ENCODE data around the gene TMEM190. TPM values are rescaled to one million over a fixed set of nuclear protein-coding genes. Genes with fewer than 3 reads are reported as not detected.
"Not testable (repeated sequence)": the region's sequence is repeated elsewhere in the genome, so short reads cannot be mapped to it uniquely, and the experiment has no call there.

The TMEM190 gene
- total RNA-seq, 1 donor from 2014 or later, result not detected

DNA sequence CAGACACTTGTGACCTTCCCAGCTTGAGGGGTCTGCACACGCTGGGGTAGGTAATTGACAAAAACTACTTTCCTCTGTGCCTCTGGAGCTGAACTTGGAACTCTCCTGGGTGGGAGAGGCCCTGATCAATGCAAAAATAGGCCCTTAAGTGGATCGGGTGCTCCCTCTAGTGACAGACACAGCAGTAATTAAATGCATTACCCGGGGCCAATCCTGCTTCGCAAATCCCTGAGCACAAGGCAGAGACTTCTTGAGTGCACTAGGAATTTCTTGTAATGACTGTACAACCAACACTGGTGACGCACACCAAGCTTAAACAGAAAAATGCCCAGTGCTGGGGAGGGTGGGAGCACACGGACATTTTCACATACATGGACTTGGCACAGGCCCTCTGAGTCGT is 41.6 kb downstream of the TMEM190 start:
- H3K9me3 ChIP-seq, result no peaks in the 10 kb centered on the region

DNA sequence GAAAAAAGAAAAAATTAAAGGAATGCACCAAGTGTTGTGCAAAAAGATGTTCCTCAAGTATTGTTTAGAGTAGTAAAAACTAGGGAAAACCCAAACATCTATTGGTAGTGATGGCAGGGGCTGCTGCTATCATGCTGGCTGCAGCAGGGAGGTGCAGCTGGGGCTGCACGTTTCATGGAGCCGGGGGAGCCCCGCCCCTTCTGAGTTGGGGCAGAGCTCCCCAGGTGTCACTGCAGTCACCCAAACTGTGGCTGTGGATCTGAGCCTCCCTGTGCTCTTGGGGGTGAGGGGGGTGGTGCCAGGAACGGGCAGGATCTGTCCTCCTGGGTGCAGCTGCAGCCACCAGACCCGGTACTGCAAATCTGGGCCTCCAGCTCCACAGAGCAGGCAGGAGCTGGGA is 42.5 kb downstream of the TMEM190 start:
- ATAC-seq (no peak), DNase-seq (no peak)
- H3K4me1 ChIP-seq, result no peaks in the 10 kb centered on the region
- H3K27ac ChIP-seq, result no peak overlapping the region
- no peaks in the 10 kb centered on the region for H3K36me3 ChIP-seq
- intact Hi-C loops (cut with DNase I), result no loop called here
- peaks cover 4% of the 10 kb centered on the region for H3K27me3 ChIP-seq
- H3K9me3 ChIP-seq, result no peaks in the 10 kb centered on the region
- TF ChIP-seq, protein P1, sequence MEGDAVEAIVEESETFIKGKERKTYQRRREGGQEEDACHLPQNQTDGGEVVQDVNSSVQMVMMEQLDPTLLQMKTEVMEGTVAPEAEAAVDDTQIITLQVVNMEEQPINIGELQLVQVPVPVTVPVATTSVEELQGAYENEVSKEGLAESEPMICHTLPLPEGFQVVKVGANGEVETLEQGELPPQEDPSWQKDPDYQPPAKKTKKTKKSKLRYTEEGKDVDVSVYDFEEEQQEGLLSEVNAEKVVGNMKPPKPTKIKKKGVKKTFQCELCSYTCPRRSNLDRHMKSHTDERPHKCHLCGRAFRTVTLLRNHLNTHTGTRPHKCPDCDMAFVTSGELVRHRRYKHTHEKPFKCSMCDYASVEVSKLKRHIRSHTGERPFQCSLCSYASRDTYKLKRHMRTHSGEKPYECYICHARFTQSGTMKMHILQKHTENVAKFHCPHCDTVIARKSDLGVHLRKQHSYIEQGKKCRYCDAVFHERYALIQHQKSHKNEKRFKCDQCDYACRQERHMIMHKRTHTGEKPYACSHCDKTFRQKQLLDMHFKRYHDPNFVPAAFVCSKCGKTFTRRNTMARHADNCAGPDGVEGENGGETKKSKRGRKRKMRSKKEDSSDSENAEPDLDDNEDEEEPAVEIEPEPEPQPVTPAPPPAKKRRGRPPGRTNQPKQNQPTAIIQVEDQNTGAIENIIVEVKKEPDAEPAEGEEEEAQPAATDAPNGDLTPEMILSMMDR (IDR thresholded peaks at IDR 0.05), result no peak
- no peak overlapping the region for H3K4me3 ChIP-seq

More for the DNA sequence above, 41.6 kb downstream of the TMEM190 start:
- intact Hi-C loops (cut with DNase I), result no loop called here
- TF ChIP-seq, protein P1 (IDR thresholded peaks at IDR 0.05), result peak; percentile 69
- Histone ChIP-seq H3K27ac (no peak overlapping the region), H3K27me3 (no peaks in the 10 kb centered on the region), H3K4me1 (no peaks in the 10 kb centered on the region), H3K4me3 (no peak overlapping the region), H3K36me3 (no peaks in the 10 kb centered on the region)
- DNase-seq (no peak), ATAC-seq (peak; percentile 90)

DNA sequence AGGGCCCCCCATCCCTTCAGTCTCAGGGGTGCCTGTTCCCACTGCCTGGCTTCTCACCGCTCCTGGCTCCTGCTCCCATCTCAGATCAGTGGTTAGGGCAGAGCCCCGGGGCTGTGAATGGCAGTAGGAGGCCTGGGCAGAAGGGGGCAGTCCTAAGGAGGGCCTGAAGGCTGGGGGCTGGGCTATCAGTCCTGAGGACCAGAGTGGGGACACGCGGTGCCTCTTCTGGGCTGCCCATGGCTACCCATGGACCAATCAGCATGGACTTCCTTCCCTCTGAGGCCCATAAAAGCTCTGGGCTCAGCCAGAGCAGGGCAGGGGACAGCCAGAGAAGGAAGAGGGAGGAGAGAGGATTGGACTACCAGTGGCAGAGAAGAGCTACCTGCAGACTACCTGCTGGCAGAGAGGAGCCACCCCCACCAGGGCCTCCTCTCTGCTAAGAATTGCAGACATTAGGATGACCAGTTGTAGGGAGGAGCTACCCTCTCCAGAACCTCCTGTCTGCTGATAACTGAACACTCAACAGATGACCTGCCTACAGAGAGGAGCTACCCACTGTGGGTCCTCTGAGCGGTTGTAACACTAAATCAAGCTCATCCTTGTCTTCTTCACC is 43.1 kb downstream of the TMEM190 start:
- Histone ChIP-seq H3K4me3 (no peak overlapping the region), H3K9me3 (no peaks in the 10 kb centered on the region), H3K4me1 (no peaks in the 10 kb centered on the region), H3K36me3 (no peaks in the 10 kb centered on the region), H3K27ac (no peak overlapping the region), H3K27me3 (peaks cover 4% of the 10 kb centered on the region)
- no peak for DNase-seq
- peak; percentile 17 for ATAC-seq
- intact Hi-C loops (cut with DNase I), result no loop called here
- TF ChIP-seq, protein P1 (IDR thresholded peaks at IDR 0.05), result no peak

DNA sequence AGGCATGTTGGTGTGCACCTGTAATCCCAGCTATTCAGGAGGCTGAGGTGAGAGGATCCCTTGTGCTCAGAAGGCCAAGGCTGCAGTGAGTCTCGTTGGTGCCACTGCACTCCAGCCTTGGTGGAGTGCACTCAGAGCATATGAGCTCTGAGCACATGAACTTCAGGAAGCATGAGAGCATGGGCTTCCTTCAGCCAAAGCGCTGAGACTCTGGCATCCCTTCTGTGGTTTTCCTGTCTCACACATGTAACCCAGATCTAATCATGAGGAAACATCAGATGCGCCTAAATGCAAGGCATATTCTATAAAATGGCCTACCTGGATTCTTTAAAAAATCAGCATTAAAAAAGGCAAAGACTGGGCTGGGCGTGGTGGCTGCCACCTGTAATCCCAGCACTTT is 44.7 kb downstream of the TMEM190 start:
- ATAC-seq; DNase-seq; H3K27ac ChIP-seq; H3K4me1 ChIP-seq; H3K9me3 ChIP-seq; intact Hi-C loops (cut with DNase I); H3K27me3 ChIP-seq; H3K36me3 ChIP-seq; H3K4me3 ChIP-seq: not testable (repeated sequence)

DNA sequence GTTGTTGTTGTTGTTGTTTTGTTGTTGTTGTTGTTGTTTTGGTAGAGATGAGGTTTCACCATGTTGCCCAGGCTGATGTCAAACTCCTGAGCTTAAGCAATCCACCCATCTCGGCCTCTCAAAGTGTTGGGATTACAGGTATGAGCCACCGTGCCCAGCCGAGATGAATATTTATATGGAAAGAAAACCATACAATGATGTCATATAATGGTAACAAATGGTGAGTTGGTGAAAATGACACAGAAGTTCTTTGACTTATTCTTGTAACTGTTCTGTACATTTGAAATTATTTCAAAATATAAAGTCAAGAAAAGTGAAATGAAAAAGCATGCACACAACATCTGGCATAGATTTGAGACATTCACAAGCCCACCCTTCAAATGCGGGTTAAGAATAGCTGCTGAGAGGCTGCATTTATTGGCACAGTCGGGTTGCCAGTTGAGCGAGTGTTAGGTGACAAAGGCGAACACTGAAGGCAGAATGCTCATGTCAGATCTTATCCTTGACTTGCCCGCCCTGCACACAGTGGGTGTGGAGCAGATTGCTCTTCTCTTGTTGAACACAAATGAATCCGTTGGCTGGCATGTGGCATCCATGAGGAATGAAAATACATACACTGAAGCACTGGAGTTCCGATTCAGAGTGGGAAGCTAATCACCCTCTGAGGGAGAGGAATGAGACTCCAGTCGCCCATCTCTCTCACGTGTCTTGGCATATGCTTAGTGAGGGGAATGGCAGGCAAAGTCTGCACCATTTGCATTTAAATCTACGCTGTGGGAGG is 46.8 kb downstream of the TMEM190 start:
- no peaks in the 10 kb centered on the region for H3K9me3 ChIP-seq
- no peaks in the 10 kb centered on the region for H3K4me1 ChIP-seq
- TF ChIP-seq, protein P1 (IDR thresholded peaks at IDR 0.05), result no peak
- peaks cover 11% of the 10 kb centered on the region for H3K27me3 ChIP-seq
- H3K27ac ChIP-seq, result no peak overlapping the region
- ATAC-seq (no peak), DNase-seq (no peak)
- H3K36me3 ChIP-seq, result no peaks in the 10 kb centered on the region
- intact Hi-C loops (cut with DNase I), result no loop called here
- H3K4me3 ChIP-seq, result no peak overlapping the region

DNA sequence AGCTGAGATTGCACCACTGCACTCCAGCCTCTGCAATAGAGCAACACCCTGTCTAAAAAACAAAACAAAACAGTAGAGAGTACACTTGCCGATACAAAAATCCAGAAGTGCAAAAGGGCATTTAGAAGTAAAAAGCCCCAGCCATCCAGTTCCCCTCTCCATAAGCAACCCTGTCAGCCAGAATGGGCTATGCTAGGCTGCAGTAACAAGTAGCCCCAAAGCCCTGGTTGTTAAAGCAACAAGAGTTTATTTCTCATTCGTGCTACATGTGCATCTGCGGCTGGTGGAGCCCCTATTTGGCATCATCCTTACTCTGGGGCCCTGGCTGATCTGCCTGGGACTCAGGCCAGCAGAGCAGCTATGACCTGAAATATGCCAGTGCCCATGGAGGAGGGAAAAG is 47.9 kb downstream of the TMEM190 start:
- Histone ChIP-seq H3K9me3 (no peaks in the 10 kb centered on the region), H3K4me3 (no peak overlapping the region), H3K27me3 (peaks cover 22% of the 10 kb centered on the region), H3K36me3 (no peaks in the 10 kb centered on the region), H3K27ac (no peak overlapping the region), H3K4me1 (no peaks in the 10 kb centered on the region)
- TF ChIP-seq, protein P1 (IDR thresholded peaks at IDR 0.05), result no peak
- intact Hi-C loops (cut with DNase I), result no loop called here
- no peak for DNase-seq
- no peak for ATAC-seq

Measured in upper lobe of right lung (tissue), 1 donor.